ENCODE data around the gene CYP3A5.

Gene CYP3A5

GRCh38 chr7:99615989-99616358 lies 63.8 kb downstream of the CYP3A5 start:
- no peak for DNase-seq (ENCODE audit: low read depth in 2 of 2)

GRCh38 chr7:99614495-99614894 lies 65.3 kb downstream of the CYP3A5 start:
- no peak for DNase-seq (ENCODE audit: low read depth in 2 of 2)

GRCh38 chr7:99607548-99607947 lies 72.2 kb downstream of the CYP3A5 start:
- DNase-seq (ENCODE audit: low read depth in 2 of 2) = no peak

GRCh38 chr7:99606531-99606930 lies 73.3 kb downstream of the CYP3A5 start:
- DNase-seq (ENCODE audit: low read depth in 2 of 2) = no peak

GRCh38 chr7:99605527-99605926 lies 74.3 kb downstream of the CYP3A5 start:
- no peak for DNase-seq (ENCODE audit: low read depth in 2 of 2)

- DNase-seq (ENCODE audit: low read depth in 2 of 2) = no peak
These were observed 78.0 kb downstream of the CYP3A5 start for GRCh38 chr7:99601656-99602310.

- no peak for DNase-seq (ENCODE audit: low read depth in 2 of 2)
These were observed 80.0 kb downstream of the CYP3A5 start for GRCh38 chr7:99599836-99600235.
